GM19455 (cell line): ENCODE results near the gene PANK4.
A peak's percentile ranks its signal among the peaks of the same experiment; 100 is the strongest.

ENCODE experiments used
- ATAC-seq: cut with Tn5 transposase; IDR thresholded peaks from one replicate; pipeline ENCODE4 v1.9.1; 2021; ENCODE audit not compliant: unreplicated experiment

PANK4 gene

DNA sequence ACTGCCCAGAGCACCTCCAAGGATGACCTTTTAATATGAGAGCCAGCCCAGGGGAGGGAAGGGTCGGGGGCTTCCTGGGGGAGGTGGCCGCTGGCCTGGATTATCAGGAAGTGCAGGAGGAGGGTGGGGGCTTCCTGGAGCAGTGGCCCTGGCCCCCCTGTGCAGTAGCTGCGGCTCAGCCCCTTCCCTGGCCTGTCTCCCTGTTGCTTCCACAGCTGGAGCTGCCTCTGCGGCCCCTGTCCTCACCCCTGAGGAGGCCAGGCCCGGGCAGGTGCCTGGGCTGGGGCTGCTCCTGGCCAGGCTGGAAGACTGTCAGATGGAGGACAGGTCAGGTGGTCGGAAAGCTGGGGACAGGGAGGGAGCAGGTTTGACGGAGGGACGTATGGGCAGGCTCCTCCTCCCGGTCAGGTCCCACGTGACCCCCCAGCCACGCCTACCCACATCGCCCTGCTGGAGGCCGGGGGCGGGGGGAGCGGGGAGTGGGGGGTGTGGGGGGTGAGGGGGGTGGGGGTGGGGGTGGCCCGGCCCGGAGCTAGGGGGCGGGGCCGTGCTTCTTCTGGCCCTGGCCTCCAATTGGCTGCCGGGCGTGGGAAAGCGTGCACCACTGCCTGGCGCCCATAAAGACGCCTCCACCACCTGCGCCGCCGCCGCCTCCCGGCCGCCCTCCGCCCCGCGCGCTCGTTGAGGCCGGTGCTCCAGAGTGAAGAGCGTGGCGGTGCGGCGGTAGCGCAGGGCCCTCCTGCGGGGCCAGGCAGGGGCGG lies 19.5 kb upstream of the PANK4 start:
- ATAC-seq, result peak; percentile 37

GRCh38 chr1:2544875-2545640 lies 18.7 kb upstream of the PANK4 start:
- no peak for ATAC-seq

- no peak for ATAC-seq
These were observed 17.9 kb upstream of the PANK4 start for GRCh38 chr1:2544093-2544874.

DNA sequence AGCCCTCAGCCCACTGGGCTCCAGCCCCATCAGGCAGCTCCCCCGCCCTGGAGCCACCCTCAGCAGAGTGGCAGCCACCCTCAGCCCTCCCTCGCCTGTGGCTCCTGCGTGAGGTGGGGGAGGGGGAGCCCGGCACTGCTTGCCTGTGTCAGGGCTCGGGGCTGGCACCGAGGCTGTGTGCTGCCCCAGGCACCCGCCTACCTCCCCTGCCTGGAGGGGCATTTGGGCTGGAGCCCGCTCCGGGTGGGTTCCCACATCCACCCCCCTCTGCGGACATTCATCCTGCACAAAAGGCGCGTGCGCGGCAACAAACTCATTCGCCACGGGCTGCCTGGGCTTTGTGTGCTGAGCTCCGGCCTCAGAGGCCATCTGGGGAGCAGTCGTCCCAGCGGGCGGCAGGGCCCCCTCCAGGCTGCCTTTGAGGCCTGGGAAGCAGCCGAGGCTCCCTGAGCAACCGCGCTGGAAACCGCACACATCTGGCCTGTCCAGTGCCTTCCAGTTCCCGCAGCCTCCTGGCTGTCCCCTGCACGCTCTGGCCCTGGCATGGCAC lies 17.2 kb upstream of the PANK4 start:
- ATAC-seq, result no peak

GRCh38 chr1:2542246-2542915 lies 16.0 kb upstream of the PANK4 start:
- no peak for ATAC-seq

DNA sequence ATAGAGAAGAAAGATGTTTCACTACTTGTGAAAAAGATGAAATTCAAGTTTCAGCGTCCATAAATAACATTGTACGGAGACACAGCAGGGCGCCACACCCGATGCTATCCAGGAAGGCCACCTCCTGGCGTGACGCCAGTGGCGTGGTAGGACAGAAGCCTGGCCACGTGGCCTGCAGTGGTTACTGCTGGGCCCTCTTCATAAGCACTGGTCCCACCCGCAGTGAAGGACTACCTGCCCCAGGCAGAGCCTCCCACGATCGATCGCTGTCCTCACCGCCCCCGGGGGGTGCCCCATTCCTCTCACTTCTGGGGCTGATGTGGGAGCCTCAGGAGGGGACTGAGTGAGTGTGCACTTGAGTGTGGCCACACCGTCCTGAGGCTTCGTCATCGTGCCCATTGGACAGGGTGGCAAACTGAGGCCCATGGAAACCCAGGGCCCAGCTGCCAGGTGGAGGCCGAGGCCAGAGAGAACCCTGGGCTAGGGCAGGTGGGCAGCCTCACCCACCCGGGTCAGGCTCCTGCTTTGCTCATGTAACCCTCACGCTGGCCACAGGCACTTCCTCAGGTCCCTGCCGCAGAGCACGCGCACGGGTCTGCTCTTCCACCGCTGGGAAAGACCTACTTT lies 15.3 kb upstream of the PANK4 start:
- no peak for ATAC-seq

GRCh38 chr1:2540816-2541492 lies 14.6 kb upstream of the PANK4 start:
- ATAC-seq, result no peak

DNA sequence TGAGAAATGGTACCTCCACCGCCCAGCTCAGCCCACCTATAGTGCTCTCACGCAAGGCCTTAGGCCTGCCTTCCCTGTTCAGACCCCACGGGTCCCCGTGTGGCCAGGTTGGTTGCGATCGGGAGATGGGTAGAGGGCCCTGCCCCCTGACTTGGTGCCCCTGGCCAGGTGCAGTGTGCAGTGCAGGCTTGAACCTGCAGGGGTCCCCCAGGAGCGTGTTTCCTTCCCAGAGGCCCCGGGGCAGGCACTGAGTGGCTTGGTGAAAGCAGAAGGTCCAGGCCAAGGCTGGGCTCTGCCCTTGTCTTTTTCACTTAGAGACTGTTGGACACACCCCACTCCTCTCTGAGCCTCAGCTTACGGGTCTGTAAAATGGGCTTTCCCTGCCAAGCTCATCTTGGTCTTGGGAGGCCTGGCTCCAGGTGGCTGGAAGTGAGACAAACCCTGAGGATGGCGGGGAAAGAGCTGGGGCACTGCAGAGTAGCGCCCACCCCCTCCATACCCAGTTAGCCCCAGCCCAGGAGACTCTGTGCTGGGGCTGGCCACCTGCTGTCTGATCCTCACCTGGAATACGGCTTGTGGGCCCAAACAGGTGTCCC lies 13.0 kb upstream of the PANK4 start:
- no peak for ATAC-seq

GRCh38 chr1:2538872-2539271 lies 12.5 kb upstream of the PANK4 start:
- ATAC-seq, result no peak

DNA sequence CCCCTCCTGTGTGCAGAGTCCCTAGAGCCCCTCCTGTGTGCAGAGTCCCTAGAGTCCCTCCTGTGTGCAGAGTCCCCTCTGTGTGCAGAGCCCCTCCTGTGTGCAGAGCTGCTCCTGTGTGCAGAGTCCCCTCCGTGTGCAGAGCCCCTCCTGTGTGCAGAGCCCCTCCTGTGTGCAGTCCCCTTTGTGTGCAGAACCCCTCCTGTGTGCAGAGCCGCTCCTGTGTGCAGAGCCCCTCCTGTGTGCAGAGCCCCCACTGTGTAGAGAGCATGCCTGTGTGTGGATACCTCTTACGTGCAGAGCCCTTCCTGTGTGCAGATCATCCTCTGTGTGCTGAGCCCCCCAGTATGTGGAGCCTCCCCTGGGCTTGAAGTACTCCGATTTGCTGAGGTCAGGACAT lies 12.0 kb upstream of the PANK4 start:
- ATAC-seq, result no peak

GRCh38 chr1:2537784-2538115 lies 11.4 kb upstream of the PANK4 start:
- ATAC-seq, result no peak

- ATAC-seq, result no peak
These were observed 9.6 kb upstream of the PANK4 start for GRCh38 chr1:2535981-2536380.

GRCh38 chr1:2535455-2535854 lies 9.1 kb upstream of the PANK4 start:
- ATAC-seq, result no peak

DNA sequence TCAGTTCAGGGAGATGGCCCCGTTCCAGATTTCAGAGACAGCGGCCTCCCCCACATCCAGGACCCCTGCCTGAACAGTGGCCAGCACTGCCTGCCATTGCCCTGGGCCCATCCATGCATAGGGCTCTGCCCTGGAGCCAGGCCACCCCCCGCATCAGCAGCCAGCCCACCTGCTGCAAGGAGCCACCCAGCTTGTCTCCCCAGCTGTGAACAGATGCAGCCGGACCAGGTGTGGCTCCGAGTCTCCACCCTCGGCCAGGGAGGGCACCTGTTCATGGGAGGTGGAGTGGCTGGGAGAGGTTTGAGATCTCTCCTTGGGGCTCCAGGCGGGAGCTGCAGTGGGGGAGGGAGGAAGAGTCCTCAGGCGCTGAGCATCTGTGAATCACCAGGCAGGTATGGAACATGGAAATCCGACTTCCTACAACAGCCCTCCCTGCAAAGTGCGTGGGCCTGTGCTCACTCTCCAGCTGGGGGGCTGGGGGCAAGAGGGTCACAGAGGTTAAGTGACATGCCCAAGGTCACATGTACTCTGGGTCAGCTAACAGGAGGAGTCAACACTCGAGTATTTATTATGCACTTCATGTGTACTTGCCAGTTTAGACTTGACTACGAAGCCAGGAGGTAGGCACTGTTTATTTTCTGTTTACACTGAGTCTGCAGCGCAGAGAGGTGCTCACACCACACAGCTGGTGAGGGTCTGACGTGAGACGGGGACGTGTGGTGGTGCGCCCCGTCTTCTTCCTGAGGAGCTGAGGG lies 8.5 kb upstream of the PANK4 start:
- no peak for ATAC-seq

DNA sequence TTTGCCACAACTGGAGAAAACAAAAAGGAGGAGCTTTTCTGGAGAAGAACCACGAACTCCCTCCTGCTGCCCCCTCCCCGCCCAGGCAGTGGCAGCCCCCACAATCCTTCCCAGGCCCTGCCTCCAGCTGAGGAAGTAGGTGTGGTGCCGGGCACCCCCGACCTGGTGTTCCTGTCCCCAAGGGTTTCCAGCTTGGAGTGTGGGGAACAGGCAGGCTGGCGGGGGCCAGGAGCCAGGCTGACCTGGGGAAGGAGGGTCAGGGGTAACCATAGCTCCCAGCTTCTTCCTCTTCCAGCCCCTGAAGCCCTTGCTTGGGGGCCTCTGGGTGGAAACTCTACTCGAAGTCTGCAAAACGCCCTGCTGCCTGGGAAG lies 7.9 kb upstream of the PANK4 start:
- ATAC-seq, result no peak

- ATAC-seq, result no peak
These were observed 7.0 kb upstream of the PANK4 start for GRCh38 chr1:2533365-2533764.

- ATAC-seq, result no peak
These were observed 6.2 kb upstream of the PANK4 start for GRCh38 chr1:2532485-2533160.
